GM20000 (cell line): Measurements from ENCODE around the gene PSMD1.
"Not testable (repeated sequence)": the region's sequence is repeated elsewhere in the genome, so short reads cannot be mapped to it uniquely, and the experiment has no call there.

Experiments used
- DNase-seq: peaks from one replicate; pipeline ENCODE4 v3.0.0; 2012; ENCODE audit warnings: low spot score
- TF ChIP-seq, protein P1 (sequence below): IDR thresholded peaks from 2 replicates; pipeline ENCODE4 v1.5.1; 2012; ENCODE audit warnings: mild to moderate bottlenecking, control low read depth; ENCODE audit errors: extremely low read depth, missing control alignments

The PSMD1 gene

GRCh38 chr2:231012463-231012862, 44.2 kb upstream of the PSMD1 start:
- DNase-seq, result no peak
- TF ChIP-seq, protein P1, sequence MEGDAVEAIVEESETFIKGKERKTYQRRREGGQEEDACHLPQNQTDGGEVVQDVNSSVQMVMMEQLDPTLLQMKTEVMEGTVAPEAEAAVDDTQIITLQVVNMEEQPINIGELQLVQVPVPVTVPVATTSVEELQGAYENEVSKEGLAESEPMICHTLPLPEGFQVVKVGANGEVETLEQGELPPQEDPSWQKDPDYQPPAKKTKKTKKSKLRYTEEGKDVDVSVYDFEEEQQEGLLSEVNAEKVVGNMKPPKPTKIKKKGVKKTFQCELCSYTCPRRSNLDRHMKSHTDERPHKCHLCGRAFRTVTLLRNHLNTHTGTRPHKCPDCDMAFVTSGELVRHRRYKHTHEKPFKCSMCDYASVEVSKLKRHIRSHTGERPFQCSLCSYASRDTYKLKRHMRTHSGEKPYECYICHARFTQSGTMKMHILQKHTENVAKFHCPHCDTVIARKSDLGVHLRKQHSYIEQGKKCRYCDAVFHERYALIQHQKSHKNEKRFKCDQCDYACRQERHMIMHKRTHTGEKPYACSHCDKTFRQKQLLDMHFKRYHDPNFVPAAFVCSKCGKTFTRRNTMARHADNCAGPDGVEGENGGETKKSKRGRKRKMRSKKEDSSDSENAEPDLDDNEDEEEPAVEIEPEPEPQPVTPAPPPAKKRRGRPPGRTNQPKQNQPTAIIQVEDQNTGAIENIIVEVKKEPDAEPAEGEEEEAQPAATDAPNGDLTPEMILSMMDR, result no peak

DNA sequence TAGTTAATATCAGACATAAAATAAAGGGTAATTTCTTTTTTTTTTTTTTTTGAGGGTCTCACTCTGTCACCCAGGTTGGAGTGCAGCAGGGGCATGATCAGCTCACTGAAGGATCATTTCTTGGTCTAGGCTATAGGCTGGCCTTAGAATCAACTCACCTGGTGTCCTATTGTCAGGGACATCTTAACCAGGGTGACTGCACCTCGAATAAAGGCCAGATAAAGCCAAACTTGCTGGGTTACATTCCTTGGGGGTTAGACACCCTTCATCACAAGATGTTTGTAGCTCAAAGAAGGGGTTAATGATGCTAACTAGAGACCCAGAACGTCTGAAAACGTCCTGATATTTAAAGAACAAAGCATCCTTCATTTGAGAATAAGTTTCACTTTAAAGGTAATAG, 42.8 kb upstream of the PSMD1 start:
- TF ChIP-seq, protein P1, result no peak
- no peak for DNase-seq

DNA sequence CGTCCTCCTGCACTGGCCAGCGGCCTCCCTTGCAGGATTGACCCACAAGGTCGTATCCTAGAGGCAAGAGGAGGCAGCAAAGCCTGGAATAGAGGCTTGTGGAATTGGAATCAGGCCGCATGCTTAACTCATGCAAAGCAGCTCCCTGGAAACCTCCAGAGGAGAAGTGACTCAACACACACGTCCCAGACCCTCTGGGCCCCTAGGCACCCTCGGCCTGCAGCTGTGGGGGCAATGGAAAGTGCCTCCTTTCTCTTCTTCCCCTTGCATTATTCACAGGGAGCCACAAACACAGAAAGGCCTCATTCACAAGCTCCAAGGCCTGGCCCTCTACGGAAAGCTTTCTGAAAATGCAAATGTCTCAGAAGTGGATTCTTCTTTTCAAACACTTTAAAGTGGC, 41.2 kb upstream of the PSMD1 start:
- no peak for DNase-seq
- TF ChIP-seq, protein P1, result no peak

- TF ChIP-seq, protein P1, result no peak
- DNase-seq, result no peak
Measured at GRCh38 chr2:231015926-231016325, 40.7 kb upstream of the PSMD1 start.

GRCh38 chr2:231016566-231017230, 40.0 kb upstream of the PSMD1 start:
- no peak for DNase-seq
- TF ChIP-seq, protein P1, result no peak

- DNase-seq, result no peak
- TF ChIP-seq, protein P1, result no peak
Measured at GRCh38 chr2:231017231-231017598, 39.5 kb upstream of the PSMD1 start.

DNA sequence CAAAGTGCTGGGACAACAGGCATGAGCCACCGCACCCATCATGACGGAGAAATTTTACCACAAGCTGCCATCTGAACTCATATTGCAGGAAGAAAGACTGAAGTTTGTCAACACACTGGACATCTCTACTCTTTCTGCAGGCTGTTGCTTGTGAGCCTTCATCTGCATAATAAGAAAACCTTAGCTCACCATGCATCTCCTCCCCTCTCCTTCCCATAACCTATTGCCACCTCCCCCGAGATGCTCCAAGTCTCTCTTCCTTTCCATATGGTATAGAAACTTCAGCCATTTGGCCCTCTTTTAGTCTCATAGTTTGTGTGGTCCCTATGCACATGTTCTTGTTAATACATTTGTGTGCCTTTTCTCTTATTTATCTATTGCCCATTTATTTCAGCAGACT, 38.5 kb upstream of the PSMD1 start:
- no peak for DNase-seq
- TF ChIP-seq, protein P1, result no peak

GRCh38 chr2:231025059-231025458, 31.6 kb upstream of the PSMD1 start:
- not testable (repeated sequence) for DNase-seq
